ENCODE measurements around the gene CYP4F3.
A peak's percentile ranks its signal among the peaks of the same experiment; 100 is the strongest.
"Not testable (repeated sequence)": the region's sequence is repeated elsewhere in the genome, so short reads cannot be mapped to it uniquely, and the experiment has no call there.

Gene CYP4F3, protein sequence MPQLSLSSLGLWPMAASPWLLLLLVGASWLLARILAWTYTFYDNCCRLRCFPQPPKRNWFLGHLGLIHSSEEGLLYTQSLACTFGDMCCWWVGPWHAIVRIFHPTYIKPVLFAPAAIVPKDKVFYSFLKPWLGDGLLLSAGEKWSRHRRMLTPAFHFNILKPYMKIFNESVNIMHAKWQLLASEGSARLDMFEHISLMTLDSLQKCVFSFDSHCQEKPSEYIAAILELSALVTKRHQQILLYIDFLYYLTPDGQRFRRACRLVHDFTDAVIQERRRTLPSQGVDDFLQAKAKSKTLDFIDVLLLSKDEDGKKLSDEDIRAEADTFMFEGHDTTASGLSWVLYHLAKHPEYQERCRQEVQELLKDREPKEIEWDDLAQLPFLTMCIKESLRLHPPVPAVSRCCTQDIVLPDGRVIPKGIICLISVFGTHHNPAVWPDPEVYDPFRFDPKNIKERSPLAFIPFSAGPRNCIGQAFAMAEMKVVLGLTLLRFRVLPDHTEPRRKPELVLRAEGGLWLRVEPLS

DNA sequence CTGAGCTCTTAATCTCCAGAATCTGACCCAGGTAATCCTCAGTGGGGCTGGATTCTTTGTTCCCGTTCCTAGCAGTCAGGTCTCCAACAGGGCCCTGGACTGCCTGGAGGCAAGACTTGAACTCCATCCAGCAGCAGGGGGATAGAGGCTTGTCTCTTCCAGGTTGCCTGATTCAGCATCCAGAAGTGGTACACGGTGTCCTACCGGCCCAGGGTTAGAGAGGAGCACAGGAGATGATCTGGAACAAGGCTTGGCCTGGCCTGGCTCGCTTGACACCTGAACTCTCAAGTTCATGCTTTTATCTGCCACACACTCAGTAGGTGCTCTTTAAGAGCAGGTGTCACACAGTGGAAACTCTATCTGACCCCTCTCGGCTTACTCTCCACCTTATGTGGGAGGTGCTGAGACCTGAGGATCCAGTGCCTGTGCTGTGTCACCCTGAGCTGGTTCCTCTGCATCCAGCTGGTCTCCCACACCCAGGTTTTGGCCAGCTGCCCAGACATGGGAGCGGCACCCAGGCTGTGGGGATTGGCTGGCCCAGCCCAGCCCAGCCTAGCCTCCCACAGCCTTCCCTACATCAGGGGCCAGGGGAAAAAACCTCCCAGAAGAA lies at the start of gene CYP4F3:
TSS of gene CYP4F3 (plus strand) at position 604 of the 610 bp plus-strand sequence. CDS start 519 bp downstream, outside the sequence.
- intact Hi-C loops (cut with DNase I), result no loop called here
- DNase-seq, result peak in 11 of 42 donors; percentile 4 to 54 (median 28)

DNA sequence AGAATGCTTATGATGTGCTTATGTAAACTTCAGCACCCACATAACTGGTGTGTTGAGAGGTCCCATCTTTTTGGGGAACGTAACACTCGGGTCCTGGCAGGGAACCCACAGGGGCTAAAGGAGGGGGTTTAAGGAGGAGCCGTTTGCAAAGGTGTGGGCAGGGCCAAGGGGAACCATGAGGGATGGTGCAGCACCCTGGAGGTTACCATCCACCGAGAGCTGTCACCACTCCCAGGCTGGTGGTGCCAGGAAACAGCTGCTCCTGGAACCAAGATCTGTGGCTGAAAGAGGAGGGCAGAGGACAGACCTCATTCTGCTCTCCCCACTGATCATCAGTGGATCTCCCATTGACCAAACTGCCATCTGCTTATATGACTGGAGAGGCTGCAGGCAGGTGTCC lies 48.9 kb upstream of the CYP4F3 start:
- intact Hi-C loops (cut with DNase I), result no loop called here
- DNase-seq, result no peak

DNA sequence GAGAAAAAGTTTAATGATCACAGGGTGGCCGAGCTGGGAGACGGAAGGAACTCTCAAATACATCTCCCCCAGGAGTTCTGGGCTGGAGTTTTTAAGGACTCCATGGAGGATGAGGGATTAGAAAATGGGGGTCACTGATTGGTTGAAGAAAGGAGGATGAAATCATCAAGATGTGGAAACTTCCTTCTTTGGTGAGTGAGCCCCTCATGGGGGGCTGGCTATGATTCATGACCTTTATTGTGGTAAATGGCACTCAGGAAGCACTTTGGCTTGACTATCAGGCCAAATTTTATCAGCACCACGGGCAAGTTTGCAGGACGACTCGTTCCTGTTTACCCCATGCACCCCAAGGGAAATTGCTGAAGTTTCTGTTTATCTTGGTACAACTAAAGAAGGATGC lies 48.2 kb upstream of the CYP4F3 start:
- intact Hi-C loops (cut with DNase I); DNase-seq: not testable (repeated sequence)

DNA sequence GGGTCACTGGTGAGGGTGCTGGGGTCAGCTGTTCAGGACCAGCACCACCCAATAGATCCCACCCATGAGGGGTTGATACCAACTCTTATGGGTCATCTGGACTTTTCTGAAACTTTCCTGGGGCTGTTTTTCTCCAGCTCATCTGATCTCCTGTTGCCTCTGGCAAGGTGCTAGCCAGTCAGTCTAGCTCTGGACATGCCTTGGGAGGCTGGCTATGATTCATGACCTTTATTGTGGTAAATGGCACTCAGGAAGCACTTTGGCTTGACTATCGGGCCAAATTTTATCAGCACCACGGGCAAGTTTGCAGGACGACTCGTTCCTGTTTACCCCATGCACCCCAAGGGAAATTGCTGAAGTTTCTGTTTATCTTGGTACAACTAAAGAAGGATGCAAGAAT lies 46.9 kb upstream of the CYP4F3 start:
- intact Hi-C loops (cut with DNase I); DNase-seq: not testable (repeated sequence)

DNA sequence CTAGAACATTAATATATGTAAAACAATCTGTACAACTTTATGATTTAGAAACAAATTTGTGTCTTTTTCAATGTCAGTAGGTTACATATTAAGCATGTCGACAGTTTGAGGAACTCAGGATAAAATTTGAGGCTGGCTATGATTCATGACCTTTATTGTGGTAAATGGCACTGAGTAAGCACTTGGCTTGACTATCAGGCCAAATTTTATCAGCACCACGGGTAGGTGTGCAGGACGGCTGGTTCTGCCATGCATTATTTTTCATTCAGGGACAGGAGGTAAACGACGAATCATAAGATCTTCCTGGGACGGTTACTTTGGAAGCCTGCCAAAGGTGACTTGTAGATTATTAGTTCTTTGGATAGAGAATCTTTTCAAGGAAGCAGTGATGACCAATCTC lies 45.6 kb upstream of the CYP4F3 start:
- DNase-seq, result peak in 1 of 42 donors; percentile 12
- intact Hi-C loops (cut with DNase I), result no loop called here

DNA sequence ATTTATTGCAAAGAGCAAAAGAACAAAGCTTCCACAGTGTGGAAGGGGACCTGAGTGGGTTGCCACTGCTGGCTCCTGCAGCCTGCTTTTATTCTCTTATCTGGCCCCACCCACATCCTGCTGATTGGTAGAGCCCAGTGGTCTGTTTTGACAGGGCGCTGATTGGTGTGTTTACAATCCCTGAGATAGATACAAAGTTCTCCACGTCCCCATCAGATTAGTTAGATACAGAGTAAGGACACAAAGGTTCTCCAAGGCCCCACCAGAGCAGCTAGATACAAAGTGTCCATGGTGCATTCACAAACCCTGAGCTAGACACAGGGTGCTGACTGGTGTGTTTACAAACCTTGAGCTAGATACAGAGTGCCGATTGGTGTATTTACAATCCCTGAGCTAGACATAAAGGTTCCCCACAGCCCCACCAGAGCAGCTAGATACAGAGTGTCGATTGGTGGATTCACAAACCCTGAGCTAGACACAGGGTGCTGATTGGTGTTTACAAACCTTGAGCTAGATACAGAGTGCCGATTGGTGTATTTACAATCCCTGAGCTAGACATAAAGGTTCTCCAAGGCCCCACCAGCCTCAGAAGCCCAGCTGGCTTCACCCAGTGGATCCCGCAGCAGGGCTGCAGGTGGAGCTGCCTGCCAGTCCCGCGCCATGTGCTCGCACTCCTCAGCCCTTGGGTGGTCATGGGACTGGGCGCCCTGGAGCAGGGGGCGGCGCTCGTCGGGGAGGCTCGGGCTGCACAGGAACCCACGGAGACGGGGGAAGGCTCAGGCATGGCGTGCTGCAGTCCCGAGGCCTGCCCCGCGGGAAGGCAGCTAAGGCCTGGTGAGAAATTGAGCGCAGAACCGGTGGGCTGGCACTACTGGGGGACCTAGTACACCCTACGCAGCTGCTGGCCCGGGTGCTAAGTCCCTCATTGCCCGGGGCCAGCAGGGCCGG lies 32.4 kb upstream of the CYP4F3 start:
- peak in 1 of 42 donors; percentile 1 for DNase-seq
- intact Hi-C loops (cut with DNase I), result not testable (repeated sequence)

DNA sequence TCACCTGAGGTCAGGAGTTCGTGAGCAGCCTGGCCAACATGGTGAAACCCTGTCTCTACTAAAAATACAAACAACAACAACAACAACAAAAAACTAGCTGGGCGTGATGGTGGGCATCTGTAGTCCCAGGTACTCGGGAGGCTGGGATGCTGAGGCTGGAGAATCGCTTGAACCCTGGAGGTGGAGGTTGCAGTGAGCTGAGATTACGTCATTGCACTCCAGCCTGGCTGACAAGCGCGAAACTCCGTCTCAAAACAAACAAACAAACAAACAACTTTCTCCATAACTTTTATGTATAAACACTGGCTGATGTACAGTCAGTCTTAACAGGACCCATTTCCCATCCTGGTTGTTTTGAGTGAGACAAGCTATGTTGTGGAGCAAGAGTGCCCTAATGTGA lies 31.4 kb upstream of the CYP4F3 start:
- intact Hi-C loops (cut with DNase I), result no loop called here
- peak in 1 of 42 donors; percentile 3 for DNase-seq

DNA sequence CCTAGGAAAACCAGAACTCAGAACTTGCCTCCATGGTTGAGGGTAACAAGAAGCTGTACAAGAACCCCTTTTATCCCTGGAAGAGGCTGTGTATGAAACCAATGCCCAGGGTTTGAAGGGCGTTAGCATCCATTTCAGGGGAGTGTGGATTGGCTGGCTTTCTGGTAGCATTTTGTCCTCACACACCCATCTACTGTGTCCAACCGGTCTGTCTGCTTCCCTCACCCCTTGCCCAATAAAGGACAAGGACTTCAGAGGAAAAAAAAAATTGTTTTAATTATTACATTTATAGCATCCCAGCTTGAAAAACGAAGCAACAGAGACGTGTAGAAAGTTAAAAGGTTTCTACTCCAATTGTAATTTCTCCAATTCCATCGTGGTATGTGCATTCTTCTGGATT lies 28.4 kb upstream of the CYP4F3 start:
- DNase-seq, result peak in 1 of 42 donors; percentile 12
- intact Hi-C loops (cut with DNase I), result no loop called here

DNA sequence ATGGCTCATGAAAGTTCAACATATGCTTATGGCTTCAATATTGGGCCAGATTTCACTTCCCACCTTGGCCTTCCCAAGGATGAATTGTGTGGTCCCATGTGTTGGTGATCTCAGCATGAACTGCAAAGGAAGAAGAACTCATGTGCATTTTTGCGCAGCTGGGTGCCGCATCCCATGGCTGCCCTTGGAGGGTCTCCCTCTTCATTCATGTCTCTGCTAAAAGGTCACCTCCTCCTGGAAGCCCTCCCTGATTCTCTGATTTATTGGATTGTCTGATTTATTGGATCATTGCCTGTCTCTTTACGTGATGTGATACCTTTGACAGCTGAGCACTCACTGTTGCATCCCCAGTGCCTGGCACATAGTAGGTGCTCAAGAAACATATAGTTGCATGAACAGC lies 27.4 kb upstream of the CYP4F3 start:
- peak in 1 of 42 donors; percentile 5 for DNase-seq
- intact Hi-C loops (cut with DNase I), result no loop called here

DNA sequence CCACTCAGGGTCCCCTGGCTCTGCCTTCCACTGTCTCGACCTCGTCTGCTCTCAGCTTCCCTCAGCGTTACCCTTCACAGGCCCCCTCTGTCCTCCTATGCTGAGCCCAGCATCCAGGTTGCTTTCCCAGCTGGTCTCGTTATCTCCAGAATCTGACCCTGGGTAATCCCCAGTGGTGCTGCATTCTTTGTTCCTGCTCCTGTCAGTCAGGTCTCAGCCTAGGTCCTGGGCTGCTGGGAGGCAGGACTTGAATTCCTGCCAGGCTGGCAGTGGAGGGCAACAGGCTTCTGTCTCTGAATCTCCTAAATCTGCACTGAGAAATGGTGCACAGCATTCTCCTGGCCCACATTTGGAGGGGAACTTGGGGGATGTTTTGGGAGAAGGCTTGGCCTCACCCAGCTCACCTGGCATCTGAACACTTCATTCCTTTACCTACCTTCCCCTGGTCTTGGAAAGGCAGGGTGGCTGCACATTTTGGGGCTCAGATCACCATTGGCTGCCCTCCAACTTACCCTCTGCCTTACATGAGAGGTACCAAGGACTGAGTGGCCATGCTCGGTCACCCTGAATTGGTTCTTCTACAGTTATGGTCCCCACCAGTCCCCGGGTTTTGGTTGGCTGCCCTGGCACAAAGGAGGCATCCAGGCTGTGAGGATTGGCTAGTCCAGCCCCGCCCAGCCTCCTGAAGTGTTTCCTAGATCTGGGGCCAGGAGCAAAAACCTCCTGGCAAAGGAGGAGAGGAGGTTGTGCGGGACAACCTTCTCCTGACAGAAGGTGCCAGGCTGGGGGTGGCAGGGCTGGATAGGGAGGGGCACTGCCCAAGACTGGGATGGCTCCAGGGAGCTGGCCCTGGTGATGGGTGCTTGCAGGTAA lies 26.0 kb upstream of the CYP4F3 start, which contains the start of gene CYP4F8:
TSS of gene CYP4F8 (plus strand) at position 712 of the 873 bp plus-strand sequence. CDS start 399 bp downstream, outside the sequence.
- intact Hi-C loops (cut with DNase I), result no loop called here

DNA sequence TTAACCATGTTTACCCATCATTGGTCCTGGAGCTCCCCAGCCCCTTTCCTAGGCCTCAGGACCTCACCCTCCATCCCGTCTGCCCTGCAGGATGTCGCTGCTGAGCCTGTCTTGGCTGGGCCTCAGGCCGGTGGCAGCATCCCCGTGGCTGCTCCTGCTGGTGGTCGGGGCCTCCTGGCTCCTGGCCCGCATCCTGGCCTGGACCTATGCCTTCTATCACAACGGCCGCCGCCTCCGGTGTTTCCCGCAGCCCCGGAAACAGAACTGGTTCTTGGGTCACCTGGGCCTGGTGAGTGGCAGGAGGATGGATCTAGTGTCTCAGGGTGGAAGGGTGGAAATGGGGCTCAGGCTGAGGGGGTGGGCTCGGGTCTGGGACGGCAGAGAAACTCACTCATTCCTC lies 25.2 kb upstream of the CYP4F3 start:
- intact Hi-C loops (cut with DNase I), result no loop called here
- peak in 1 of 42 donors; percentile 5 for DNase-seq

More for the DNA sequence above, 26.0 kb upstream of the CYP4F3 start, which contains the start of gene CYP4F8:
- DNase-seq, result peak in 1 of 42 donors; percentile 26

DNA sequence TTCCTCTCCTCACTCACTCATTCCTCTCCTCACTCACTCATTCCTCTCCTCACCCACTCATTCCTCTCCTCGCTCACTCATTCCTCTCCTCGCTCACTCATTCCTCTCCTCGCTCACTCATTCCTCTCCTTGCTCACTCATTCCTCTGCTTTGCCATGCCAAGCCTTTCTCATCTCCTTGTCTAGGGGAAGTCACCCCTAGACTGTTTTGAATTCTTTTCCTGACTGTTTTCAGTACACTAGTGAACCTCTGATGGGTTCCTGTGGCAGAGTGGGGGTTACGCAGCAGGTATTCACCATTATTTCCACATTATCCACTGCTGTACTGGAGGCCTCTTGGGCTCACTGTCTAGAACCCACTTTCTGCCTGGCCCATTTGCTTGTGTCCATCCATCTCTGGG lies 24.5 kb upstream of the CYP4F3 start:
- DNase-seq, result no peak
- intact Hi-C loops (cut with DNase I), result no loop called here

DNA sequence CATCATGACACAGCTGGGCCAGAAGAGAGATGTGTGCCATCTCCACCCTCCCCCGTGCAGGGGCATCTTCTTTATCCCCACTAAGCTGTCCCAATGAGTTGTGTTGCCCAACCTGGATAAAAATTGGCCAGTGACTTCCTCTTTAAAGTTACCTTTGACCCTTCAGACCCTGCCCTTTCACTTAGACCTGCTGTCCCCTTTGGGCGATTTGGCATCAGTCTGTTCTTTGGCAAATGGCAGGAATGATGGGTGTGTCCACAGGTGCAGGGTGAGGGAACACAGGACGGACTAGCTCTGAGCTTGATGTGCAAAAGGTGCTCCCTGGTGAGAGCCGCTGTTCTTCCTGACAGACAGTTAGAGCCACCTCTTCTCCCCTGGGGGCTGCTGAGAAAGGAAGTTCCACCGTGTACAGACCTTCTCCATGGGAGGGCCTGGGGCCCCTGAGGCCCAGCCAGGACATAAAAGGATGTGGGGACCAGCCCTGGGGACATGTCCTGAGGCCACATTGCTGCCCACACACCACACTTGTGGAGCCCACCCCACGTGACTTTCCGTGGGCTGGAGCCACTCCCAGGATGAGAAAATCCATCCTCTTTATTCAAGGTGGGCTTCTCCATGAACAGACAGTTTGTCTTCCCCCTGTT lies 23.9 kb upstream of the CYP4F3 start:
- intact Hi-C loops (cut with DNase I), result no loop called here
- peak in 1 of 42 donors; percentile 5 for DNase-seq

DNA sequence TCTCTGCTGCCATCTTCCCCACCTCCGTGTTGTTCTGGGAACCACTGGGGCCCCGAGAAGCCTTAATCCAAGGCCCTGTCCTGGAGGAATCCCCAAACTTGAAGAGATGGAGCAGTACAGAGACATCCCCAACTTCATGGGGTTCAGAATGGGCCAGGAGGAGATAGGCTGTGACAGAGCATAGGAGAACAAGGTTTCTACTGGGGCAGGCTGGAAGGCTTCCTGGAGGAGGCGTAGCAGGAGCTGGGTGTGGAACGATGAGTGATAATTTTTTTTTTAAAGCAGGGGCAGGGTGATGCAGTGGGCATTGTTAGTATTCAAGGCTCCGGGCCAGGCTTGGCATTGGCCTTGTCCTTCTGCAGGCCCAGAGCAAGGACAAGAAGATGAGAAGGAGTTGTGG lies 22.4 kb upstream of the CYP4F3 start:
- DNase-seq, result no peak
- intact Hi-C loops (cut with DNase I), result no loop called here

DNA sequence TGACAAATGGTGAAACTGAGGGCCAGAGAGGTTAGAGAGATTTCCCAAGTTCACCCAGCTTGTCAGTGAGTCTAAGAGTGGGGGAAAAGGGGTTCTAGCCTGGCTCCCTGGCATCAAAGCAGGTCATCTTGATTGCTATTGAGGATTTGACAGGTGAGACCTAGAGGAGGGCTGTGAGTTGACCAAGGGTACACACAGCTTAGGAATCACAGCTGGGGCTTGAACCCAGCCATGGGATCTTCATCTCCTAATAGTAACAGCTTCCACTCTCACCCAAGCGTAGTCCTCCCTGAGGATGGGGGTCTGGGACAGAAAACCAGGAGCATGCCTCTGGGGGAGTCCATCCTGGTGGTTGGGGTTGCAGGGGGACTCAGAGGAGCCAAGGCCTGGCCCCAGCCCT lies 18.9 kb upstream of the CYP4F3 start:
- intact Hi-C loops (cut with DNase I), result no loop called here
- DNase-seq, result peak in 1 of 42 donors; percentile 17

DNA sequence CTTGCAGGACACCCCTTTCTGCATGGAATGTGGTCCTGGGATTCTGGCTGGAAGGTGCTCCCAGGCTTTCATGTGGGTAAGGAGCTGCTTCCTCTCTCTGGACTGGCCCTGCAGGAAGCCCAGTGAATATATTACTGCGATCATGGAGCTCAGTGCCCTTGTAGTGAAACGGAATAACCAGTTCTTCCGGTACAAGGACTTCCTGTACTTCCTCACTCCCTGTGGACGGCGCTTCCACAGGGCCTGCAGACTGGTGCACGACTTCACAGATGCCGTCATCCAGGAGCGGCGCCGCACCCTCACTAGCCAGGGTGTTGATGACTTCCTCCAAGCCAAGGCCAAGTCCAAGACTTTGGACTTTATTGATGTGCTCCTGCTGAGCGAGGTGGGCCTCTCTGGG lies 17.7 kb upstream of the CYP4F3 start:
- intact Hi-C loops (cut with DNase I), result no loop called here
- DNase-seq, result peak in 1 of 42 donors; percentile 19

DNA sequence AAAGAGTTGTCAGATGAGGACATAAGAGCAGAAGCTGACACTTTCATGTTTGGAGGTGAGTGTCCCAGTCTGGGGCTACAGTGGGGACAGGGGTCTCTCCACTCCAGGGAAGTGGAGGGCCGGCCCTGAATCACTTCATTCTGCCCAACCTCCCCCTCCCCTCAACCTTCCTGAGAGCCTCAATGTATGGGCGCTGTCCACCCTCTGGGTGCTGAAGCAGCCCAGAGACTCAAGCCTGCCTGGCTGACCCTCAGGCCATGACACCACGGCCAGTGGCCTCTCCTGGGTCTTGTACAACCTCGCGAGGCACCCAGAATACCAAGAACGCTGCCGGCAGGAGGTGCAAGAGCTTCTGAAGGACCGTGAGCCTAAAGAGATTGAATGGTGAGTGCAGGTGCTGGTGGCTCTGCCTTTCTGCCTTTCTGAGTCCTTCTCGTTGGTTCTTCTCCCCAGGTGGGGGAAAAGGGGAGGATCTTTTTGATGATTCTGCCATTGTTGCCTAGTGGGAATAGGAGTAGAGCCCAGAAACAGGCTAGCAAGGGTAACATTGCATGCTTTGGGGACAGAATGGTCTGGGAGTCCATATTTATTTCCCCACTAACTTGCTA lies 16.9 kb upstream of the CYP4F3 start:
- DNase-seq, result peak in 1 of 42 donors; percentile 22
- intact Hi-C loops (cut with DNase I), result no loop called here
